GM18526 (cell line): ENCODE results near the gene NCBP2.

Experiments
- POLR2A ChIP-seq: IDR thresholded peaks from 3 replicates; pipeline ENCODE4 v1.6.1; 2011; ENCODE audit not compliant: insufficient read length; ENCODE audit errors: extremely low read depth

Gene NCBP2

GRCh38 chr3:196970547-196971093, 28.3 kb upstream of the NCBP2 start:
- TF ChIP-seq POLR2A: no peak

GRCh38 chr3:196969660-196970546, 27.6 kb upstream of the NCBP2 start:
- TF ChIP-seq POLR2A: peak; percentile 28

- TF ChIP-seq POLR2A: no peak
Observed at GRCh38 chr3:196969134-196969659, 26.9 kb upstream of the NCBP2 start.

GRCh38 chr3:196968233-196969133, 26.2 kb upstream of the NCBP2 start, which contains the start of gene PIGZ:
Gene PIGZ, minus strand, starts transcription at chr3:196968833. Its CDS starts 16,802 bp downstream, at chr3:196952031.
- peak; percentile 37 for TF ChIP-seq POLR2A

- TF ChIP-seq POLR2A: no peak
Observed at GRCh38 chr3:196967412-196968232, 25.3 kb upstream of the NCBP2 start.

GRCh38 chr3:196966526-196967401, 24.4 kb upstream of the NCBP2 start:
- no peak for TF ChIP-seq POLR2A

GRCh38 chr3:196965804-196966173, 23.5 kb upstream of the NCBP2 start:
- no peak for TF ChIP-seq POLR2A

- no peak for TF ChIP-seq POLR2A
Observed at GRCh38 chr3:196965112-196965803, 22.9 kb upstream of the NCBP2 start.

GRCh38 chr3:196963631-196963953, 21.3 kb upstream of the NCBP2 start:
- no peak for TF ChIP-seq POLR2A

- no peak for TF ChIP-seq POLR2A
Observed at GRCh38 chr3:196962930-196963630, 20.8 kb upstream of the NCBP2 start.

GRCh38 chr3:196962108-196962929, 20.0 kb upstream of the NCBP2 start:
- TF ChIP-seq POLR2A: no peak

GRCh38 chr3:196954832-196955231, 12.5 kb upstream of the NCBP2 start:
- no peak for TF ChIP-seq POLR2A

- no peak for TF ChIP-seq POLR2A
Observed at GRCh38 chr3:196951371-196951770, 9.0 kb upstream of the NCBP2 start.
